ENCODE measurements around the gene C22orf23.

- TF ChIP-seq, protein P1, sequence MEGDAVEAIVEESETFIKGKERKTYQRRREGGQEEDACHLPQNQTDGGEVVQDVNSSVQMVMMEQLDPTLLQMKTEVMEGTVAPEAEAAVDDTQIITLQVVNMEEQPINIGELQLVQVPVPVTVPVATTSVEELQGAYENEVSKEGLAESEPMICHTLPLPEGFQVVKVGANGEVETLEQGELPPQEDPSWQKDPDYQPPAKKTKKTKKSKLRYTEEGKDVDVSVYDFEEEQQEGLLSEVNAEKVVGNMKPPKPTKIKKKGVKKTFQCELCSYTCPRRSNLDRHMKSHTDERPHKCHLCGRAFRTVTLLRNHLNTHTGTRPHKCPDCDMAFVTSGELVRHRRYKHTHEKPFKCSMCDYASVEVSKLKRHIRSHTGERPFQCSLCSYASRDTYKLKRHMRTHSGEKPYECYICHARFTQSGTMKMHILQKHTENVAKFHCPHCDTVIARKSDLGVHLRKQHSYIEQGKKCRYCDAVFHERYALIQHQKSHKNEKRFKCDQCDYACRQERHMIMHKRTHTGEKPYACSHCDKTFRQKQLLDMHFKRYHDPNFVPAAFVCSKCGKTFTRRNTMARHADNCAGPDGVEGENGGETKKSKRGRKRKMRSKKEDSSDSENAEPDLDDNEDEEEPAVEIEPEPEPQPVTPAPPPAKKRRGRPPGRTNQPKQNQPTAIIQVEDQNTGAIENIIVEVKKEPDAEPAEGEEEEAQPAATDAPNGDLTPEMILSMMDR (IDR thresholded peaks at IDR 0.05): no peak
- no peak for TF ChIP-seq POLR2A (IDR thresholded peaks at IDR 0.05)
Observed at GRCh38 chr22:37995460-37995859, 42.1 kb upstream of the C22orf23 start.

All from Peyer's patch (tissue), 4 donors.